ENCODE data around the gene P3H4.

DNA sequence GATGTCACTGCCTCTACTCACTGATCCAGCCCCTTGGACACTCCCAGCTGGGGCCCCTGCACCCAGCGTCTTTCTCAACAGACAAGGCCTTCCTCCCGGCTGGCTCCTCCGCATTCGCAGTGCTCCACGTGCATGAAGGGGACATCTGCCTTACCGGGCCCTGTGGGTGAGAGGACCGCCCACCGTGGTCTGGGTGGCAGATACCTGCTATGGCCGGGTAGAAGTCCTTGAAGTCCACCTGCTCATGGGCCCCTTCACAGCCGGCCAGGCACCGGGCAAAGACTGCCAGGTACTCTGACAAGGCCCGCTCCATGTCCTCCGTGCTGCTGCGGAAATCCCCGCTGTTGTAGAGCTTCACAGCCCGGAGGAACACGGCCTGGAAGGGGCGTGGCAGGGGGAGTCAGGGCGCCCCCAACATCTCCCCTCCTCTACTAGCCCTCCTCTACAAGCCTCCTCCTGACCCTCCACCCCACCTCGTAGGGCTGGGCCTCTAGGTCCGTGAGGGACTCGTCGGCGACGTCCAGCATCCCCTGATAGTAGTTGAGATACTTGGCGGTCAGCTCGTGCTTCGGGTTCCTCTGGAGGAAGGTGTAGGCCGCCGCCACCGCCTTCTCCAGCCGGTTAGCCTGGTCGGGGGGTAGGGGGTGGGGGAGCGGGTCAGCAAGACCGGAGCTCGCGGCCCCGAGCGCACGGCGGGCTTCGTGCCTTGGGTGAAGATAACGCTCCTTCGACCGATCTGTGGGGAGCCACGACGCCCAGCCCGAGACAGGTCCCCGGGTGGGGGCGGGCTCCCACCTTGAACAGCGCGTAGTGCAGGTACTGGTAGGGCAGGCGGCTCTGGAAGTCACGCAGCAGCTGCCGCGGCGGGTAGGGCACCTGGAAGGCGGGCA lies 845 bp downstream of the P3H4 start:
- no peak for TF ChIP-seq ZFP3 (CRISPR knock-in tag; IDR thresholded peaks at IDR 0.05)
- TF ChIP-seq ZNF8 (CRISPR knock-in tag; IDR thresholded peaks at IDR 0.05): no peak
- no peak for TF ChIP-seq RARB (CRISPR knock-in tag; IDR thresholded peaks at IDR 0.05)
- no peak for TF ChIP-seq BACH2 (CRISPR knock-in tag; IDR thresholded peaks at IDR 0.05; ENCODE audit: borderline replicate concordance)
- TF ChIP-seq, protein P1, sequence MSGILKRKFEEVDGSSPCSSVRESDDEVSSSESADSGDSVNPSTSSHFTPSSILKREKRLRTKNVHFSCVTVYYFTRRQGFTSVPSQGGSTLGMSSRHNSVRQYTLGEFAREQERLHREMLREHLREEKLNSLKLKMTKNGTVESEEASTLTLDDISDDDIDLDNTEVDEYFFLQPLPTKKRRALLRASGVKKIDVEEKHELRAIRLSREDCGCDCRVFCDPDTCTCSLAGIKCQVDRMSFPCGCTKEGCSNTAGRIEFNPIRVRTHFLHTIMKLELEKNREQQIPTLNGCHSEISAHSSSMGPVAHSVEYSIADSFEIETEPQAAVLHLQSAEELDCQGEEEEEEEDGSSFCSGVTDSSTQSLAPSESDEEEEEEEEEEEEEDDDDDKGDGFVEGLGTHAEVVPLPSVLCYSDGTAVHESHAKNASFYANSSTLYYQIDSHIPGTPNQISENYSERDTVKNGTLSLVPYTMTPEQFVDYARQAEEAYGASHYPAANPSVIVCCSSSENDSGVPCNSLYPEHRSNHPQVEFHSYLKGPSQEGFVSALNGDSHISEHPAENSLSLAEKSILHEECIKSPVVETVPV (CRISPR knock-in tag; IDR thresholded peaks at IDR 0.05): no peak
- TF ChIP-seq, protein P2, sequence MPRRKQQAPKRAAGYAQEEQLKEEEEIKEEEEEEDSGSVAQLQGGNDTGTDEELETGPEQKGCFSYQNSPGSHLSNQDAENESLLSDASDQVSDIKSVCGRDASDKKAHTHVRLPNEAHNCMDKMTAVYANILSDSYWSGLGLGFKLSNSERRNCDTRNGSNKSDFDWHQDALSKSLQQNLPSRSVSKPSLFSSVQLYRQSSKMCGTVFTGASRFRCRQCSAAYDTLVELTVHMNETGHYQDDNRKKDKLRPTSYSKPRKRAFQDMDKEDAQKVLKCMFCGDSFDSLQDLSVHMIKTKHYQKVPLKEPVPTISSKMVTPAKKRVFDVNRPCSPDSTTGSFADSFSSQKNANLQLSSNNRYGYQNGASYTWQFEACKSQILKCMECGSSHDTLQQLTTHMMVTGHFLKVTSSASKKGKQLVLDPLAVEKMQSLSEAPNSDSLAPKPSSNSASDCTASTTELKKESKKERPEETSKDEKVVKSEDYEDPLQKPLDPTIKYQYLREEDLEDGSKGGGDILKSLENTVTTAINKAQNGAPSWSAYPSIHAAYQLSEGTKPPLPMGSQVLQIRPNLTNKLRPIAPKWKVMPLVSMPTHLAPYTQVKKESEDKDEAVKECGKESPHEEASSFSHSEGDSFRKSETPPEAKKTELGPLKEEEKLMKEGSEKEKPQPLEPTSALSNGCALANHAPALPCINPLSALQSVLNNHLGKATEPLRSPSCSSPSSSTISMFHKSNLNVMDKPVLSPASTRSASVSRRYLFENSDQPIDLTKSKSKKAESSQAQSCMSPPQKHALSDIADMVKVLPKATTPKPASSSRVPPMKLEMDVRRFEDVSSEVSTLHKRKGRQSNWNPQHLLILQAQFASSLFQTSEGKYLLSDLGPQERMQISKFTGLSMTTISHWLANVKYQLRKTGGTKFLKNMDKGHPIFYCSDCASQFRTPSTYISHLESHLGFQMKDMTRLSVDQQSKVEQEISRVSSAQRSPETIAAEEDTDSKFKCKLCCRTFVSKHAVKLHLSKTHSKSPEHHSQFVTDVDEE (CRISPR knock-in tag; IDR thresholded peaks at IDR 0.05): no peak
- TF ChIP-seq ZFP30 (CRISPR knock-in tag; IDR thresholded peaks at IDR 0.05): no peak
- TF ChIP-seq ESRRG (CRISPR knock-in tag; IDR thresholded peaks at IDR 0.05): no peak
- TF ChIP-seq ARNTL (CRISPR knock-in tag; IDR thresholded peaks at IDR 0.05; ENCODE audit: borderline replicate concordance, low read depth): no peak
- no peak for TF ChIP-seq OSR1 (CRISPR knock-in tag; IDR thresholded peaks at IDR 0.05)
- TF ChIP-seq, protein P3, sequence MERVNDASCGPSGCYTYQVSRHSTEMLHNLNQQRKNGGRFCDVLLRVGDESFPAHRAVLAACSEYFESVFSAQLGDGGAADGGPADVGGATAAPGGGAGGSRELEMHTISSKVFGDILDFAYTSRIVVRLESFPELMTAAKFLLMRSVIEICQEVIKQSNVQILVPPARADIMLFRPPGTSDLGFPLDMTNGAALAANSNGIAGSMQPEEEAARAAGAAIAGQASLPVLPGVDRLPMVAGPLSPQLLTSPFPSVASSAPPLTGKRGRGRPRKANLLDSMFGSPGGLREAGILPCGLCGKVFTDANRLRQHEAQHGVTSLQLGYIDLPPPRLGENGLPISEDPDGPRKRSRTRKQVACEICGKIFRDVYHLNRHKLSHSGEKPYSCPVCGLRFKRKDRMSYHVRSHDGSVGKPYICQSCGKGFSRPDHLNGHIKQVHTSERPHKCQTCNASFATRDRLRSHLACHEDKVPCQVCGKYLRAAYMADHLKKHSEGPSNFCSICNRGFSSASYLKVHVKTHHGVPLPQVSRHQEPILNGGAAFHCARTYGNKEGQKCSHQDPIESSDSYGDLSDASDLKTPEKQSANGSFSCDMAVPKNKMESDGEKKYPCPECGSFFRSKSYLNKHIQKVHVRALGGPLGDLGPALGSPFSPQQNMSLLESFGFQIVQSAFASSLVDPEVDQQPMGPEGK (CRISPR knock-in tag; IDR thresholded peaks at IDR 0.05; ENCODE audit: borderline replicate concordance): no peak

All from SK-N-SH treated with all-trans-retinoic acid at 6 μM for 48 hours (cell line).